A673 (cell line): ENCODE measurements around the gene SMCO3. TPM values are rescaled to one million over a fixed set of nuclear protein-coding genes. Genes with fewer than 3 reads are reported as not detected.
"Not testable (repeated sequence)": the region's sequence is repeated elsewhere in the genome, so short reads cannot be mapped to it uniquely, and the experiment has no call there.

Source experiments
- BruUV-seq: library from RNA; stranded (reverse); fragments of 400-500 nt; replicated peaks from 2 replicates; lab custom pipeline; 2021; lab: Mats Ljungman, UMichigan
- CTCF ChIA-PET: fragments of 300-600 bp; sonication (Branson Sonifier 250); formaldehyde crosslinking; loops from one replicate; lab custom pipeline; 2022; ENCODE audit warnings: antibody characterized with exemption; lab: Charles Lee
- POLR2A ChIA-PET: fragments of 300-600 bp; sonication (Branson Sonifier 250); formaldehyde crosslinking; loops from one replicate; lab custom pipeline; 2022; ENCODE audit warnings: antibody characterized with exemption; ENCODE audit not compliant: low non-redundant PET; lab: Charles Lee
- DNase-seq: peaks from one replicate; pipeline ENCODE4 v3.0.0-alpha.2; 2015; ENCODE audit warnings: low spot score
- H3K27ac ChIP-seq: fragments of 200-600 bp; sonication (generic); 2 replicates; pipeline ENCODE4 v1.5.1; 2016; ENCODE audit warnings: mixed run types, low read depth, mild to moderate bottlenecking, mixed read lengths, antibody characterized with exemption, low read length; ENCODE audit not compliant: poor library complexity, severe bottlenecking
- H3K27me3 ChIP-seq: fragments of 200-600 bp; sonication (generic); replicated peaks from 2 replicates; pipeline ENCODE4 v1.6.1; 2017; ENCODE audit warnings: mixed run types, low read depth, mild to moderate bottlenecking, mixed read lengths, antibody characterized with exemption, low read length; ENCODE audit not compliant: insufficient read depth, poor library complexity
- H3K36me3 ChIP-seq: fragments of 200-600 bp; sonication (generic); 2 replicates; pipeline ENCODE4 v1.6.1; 2016; ENCODE audit warnings: mixed run types, mild to moderate bottlenecking, mixed read lengths, antibody characterized with exemption, low read length; ENCODE audit not compliant: insufficient read depth, poor library complexity, severe bottlenecking
- H3K4me1 ChIP-seq: fragments of 200-600 bp; sonication (generic); 2 replicates; pipeline ENCODE4 v1.6.1; 2017; ENCODE audit warnings: mixed run types, mild to moderate bottlenecking, mixed read lengths, antibody characterized with exemption, low read length; ENCODE audit not compliant: insufficient read depth, poor library complexity, severe bottlenecking
- H3K4me3 ChIP-seq: fragments of 200-600 bp; sonication (generic); 2 replicates; pipeline ENCODE4 v1.5.1; 2016; ENCODE audit warnings: low read depth, mixed run types, mild to moderate bottlenecking, mixed read lengths, low read length; ENCODE audit not compliant: poor library complexity, severe bottlenecking
- H3K9me3 ChIP-seq: fragments of 200-600 bp; sonication (generic); 2 replicates; pipeline ENCODE4 v1.6.1; 2016; ENCODE audit warnings: mixed run types, low read depth, mild to moderate bottlenecking, mixed read lengths, antibody characterized with exemption, low read length; ENCODE audit not compliant: poor library complexity, severe bottlenecking
- CTCF ChIP-seq: fragments of 300-800, 200-600 bp; sonication (generic); conservative IDR thresholded peaks from 2 replicates; pipeline ENCODE4 v1.5.1; 2017; ENCODE audit warnings: low read depth, mild to moderate bottlenecking, antibody characterized with exemption, low read length, moderate library complexity, mixed read lengths
- EZH2 ChIP-seq: fragments of 200-600 bp; sonication (generic); IDR thresholded peaks from 2 replicates; pipeline ENCODE4 v1.6.1; 2017; ENCODE audit warnings: borderline replicate concordance, low read depth, mild to moderate bottlenecking, mixed read lengths, antibody characterized with exemption, low read length; ENCODE audit not compliant: poor library complexity, severe bottlenecking
- intact Hi-C: fragments of 100-400 bp; cut with micrococcal nuclease; formaldehyde crosslinking; loops from one replicate; pipeline ENCODE4 v1.10.0; 2022; ENCODE audit not compliant: unreplicated experiment
- total RNA-seq: library from RNA; stranded (reverse); gene quantifications from 2 replicates; pipeline ENCODE4 v1.2.3, GENCODE V29; 2021

The SMCO3 gene
- total RNA-seq, 1 experiment from 2014 or later, result not detected

DNA sequence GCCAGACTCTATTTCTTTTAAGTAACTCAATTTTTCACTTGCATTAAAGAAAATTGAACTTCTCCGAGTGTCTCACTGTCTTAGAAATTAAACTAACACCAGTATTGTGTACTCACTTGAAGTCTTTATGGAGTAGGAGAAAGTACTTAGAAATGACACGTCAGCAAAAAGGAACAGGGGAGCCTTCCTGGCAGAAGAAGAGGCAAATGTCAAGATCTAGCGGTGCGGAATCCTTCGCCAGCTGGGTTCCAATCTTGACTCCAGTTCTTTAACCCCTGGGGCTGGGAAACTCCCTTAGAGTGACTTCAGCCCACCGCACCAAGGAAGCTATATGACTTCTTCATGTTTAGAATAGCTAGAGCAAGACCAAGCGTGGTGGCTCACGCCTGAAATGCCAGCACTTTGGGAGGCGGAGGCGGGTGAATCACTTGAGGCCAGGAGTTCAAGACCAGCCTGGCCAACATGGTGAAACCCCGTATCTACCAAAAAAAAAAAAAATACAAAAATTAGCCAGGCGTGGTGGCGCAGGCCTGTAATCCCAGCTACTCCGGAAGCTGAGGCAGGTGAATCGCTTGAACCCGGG lies 45.1 kb downstream of the SMCO3 start:
- peaks cover 16% of the 10 kb centered on the region for H3K4me1 ChIP-seq
- H3K9me3 ChIP-seq, result no peaks in the 10 kb centered on the region
- H3K27ac ChIP-seq, result no peak overlapping the region
- H3K4me3 ChIP-seq, result peak overlapping the region; percentile 57
- H3K27me3 ChIP-seq, result no peaks in the 10 kb centered on the region
- no peak for TF ChIP-seq CTCF
- no peak for TF ChIP-seq EZH2
- CTCF ChIA-PET, result interaction anchor here (0.6 to 0.8 kb wide), 3 partner anchors 36 to 351 kb away, joined by 3 to 7 read pairs (median 5); no protein-coding TSS in a partner anchor
- H3K36me3 ChIP-seq, result no peaks in the 10 kb centered on the region
- no TSS peak for BruUV-seq
- intact Hi-C loops, result no loop called here
- DNase-seq, result no peak
- POLR2A ChIA-PET, result no interaction called here

DNA sequence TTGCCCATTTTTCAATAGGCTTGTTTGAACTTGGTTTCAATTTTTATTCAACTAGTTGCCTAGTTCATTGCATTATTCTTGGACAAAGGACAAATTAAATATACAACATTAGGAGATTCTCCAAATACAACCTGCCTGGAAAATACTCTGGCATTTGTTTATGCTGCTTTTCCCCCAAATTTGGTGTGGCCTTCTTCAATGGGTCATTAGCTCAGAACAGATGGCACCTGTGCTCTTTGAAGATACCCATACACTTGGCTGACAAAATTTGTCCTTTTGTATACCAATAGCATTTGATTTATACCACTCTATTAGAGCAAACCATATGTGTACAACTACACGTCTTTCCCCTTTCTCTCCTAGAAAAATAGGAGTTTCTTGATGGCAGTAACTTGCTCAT lies 46.4 kb downstream of the SMCO3 start:
- Histone ChIP-seq H3K27me3 (no peaks in the 10 kb centered on the region), H3K4me1 (peaks cover 16% of the 10 kb centered on the region), H3K27ac (no peak overlapping the region), H3K4me3 (no peak overlapping the region), H3K36me3 (no peaks in the 10 kb centered on the region), H3K9me3 (no peaks in the 10 kb centered on the region)
- TF ChIP-seq CTCF, result no peak
- TF ChIP-seq EZH2, result no peak
- no TSS peak for BruUV-seq
- no peak for DNase-seq
- CTCF ChIA-PET, result no interaction called here
- POLR2A ChIA-PET, result no interaction called here
- intact Hi-C loops, result no loop called here

- ChIA-PET POLR2A (no interaction called here), CTCF (no interaction called here)
These were observed 47.2 kb downstream of the SMCO3 start for GRCh38 chr12:14766649-14767215.

GRCh38 chr12:14766020-14766419 lies 48.0 kb downstream of the SMCO3 start:
- H3K27me3 ChIP-seq, CTCF ChIA-PET, DNase-seq, BruUV-seq, H3K36me3 ChIP-seq, H3K27ac ChIP-seq, H3K9me3 ChIP-seq, H3K4me3 ChIP-seq, H3K4me1 ChIP-seq, intact Hi-C loops, POLR2A ChIA-PET: not testable (repeated sequence)

More at GRCh38 chr12:14766649-14767215, 47.2 kb downstream of the SMCO3 start:
- Histone ChIP-seq H3K4me1 (peaks cover 13% of the 10 kb centered on the region), H3K36me3 (no peaks in the 10 kb centered on the region), H3K27me3 (no peaks in the 10 kb centered on the region), H3K4me3 (no peak overlapping the region), H3K27ac (no peak overlapping the region), H3K9me3 (no peaks in the 10 kb centered on the region)
- no TSS peak for BruUV-seq
- TF ChIP-seq EZH2 (no peak), CTCF (no peak)
- no peak for DNase-seq
- intact Hi-C loops, result no loop called here
